ENCODE results near the gene GRIK4. TPM values are rescaled to one million over a fixed set of nuclear protein-coding genes. Genes with fewer than 3 reads are reported as not detected.

The GRIK4 gene
- total and polyA plus RNA-seq, 2 donors (not counting 1 experiment from before 2014, with no cell fraction given) = 0.12 to 0.27 TPM

DNA sequence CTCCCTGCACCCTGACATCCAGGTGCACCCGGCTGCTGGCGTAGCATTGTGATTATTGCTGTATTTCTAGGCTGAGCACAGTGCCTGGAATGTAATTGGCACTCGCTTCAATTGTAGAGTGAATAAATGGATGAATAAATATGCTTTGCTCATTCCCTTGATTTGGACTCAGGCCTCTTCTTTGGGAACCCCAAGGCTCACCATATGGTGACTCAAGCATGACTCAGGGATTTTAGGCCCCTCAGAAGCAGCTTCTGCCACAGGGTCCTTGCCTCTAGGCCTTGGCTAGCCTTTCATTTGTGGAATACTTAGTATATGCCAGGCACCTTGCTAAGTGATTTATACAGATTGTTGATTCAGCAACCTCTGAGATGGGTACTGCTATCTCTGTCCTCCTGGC lies 78.9 kb downstream of the GRIK4 start:
- CTCF ChIA-PET = no interaction called here
- no peaks in the 10 kb centered on the region for H3K9me3 Mint-ChIP-seq (ENCODE audit: insufficient read depth)

DNA sequence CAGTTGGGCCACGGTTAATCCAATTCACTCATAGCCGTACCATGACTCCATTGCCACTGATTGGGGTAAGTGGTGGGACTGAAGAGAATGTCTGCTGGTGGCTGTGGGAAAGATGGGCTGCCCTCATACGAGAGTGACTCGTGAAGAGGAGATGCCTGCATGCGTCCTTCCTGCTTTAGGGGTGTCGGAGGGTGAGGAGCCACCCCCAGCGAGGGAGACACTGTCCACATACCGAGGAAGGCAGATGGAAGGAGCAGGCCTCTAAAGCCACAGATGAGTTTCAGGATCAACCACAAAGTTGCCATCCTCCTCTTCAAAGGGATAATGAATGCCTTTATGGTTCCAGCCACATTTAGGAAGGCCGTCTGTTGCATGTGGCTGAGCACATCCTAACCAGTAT lies 83.2 kb downstream of the GRIK4 start:
- Mint-ChIP-seq H3K4me1 (no peaks in the 10 kb centered on the region), H3K27ac (no peak overlapping the region), H3K4me3 (no peak overlapping the region), H3K9me3 (ENCODE audit: insufficient read depth) (no peaks in the 10 kb centered on the region), H3K27me3 (peaks cover 35% of the 10 kb centered on the region)
- no peak overlapping the region for H3K4me3 ChIP-seq (ENCODE audit: control extremely low read depth in 1 of 5, extremely low read depth in 1 of 5, insufficient read depth in 1 of 5, low read depth in 2 of 5, low read length in 4 of 5)
- DNase-seq (no peak), ATAC-seq (ENCODE audit: low read depth) (no peak)
- H3K9me3 ChIP-seq (ENCODE audit: control extremely low read depth in 1 of 3, control insufficient read depth in 2 of 3, insufficient read depth in 1 of 3, low read length in 2 of 3) = no peaks in the 10 kb centered on the region
- CTCF ChIA-PET = no interaction called here
- H4K20me1 ChIP-seq (ENCODE audit: control insufficient read depth, insufficient read depth, low read length, poor library complexity, severe bottlenecking) = no peaks in the 10 kb centered on the region
- POLR2A ChIA-PET = no interaction called here
- intact Hi-C loops (cut with micrococcal nuclease) = no loop called here
- no peak overlapping the region for H2AFZ ChIP-seq (ENCODE audit: insufficient read depth, low read depth, low read length, poor library complexity, severe bottlenecking)
- H3K36me3 ChIP-seq (replicated peaks in 1 of 2; ENCODE audit: control extremely low read depth in 1 of 2, control insufficient read depth in 1 of 2, extremely low read depth in 1 of 2, insufficient read depth in 2 of 2, low read length in 1 of 2) = no peaks in the 10 kb centered on the region
- no peak overlapping the region for H3K9ac ChIP-seq (ENCODE audit: low read length)
- 86% methylated on average over 9 of the region's 9 CpGs for WGBS (ENCODE audit: insufficient coverage)
- no peak overlapping the region for H3K4me2 ChIP-seq (replicated peaks; ENCODE audit: low read depth, low read length, poor library complexity, severe bottlenecking)
- TF ChIP-seq, protein P1, sequence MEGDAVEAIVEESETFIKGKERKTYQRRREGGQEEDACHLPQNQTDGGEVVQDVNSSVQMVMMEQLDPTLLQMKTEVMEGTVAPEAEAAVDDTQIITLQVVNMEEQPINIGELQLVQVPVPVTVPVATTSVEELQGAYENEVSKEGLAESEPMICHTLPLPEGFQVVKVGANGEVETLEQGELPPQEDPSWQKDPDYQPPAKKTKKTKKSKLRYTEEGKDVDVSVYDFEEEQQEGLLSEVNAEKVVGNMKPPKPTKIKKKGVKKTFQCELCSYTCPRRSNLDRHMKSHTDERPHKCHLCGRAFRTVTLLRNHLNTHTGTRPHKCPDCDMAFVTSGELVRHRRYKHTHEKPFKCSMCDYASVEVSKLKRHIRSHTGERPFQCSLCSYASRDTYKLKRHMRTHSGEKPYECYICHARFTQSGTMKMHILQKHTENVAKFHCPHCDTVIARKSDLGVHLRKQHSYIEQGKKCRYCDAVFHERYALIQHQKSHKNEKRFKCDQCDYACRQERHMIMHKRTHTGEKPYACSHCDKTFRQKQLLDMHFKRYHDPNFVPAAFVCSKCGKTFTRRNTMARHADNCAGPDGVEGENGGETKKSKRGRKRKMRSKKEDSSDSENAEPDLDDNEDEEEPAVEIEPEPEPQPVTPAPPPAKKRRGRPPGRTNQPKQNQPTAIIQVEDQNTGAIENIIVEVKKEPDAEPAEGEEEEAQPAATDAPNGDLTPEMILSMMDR (IDR thresholded peaks at IDR 0.05) = no peak
- TF ChIP-seq EZH2 (IDR thresholded peaks at IDR 0.05; ENCODE audit: borderline replicate concordance, insufficient read depth, low read depth, low read length, poor library complexity, severe bottlenecking) = no peak
- H3K27me3 ChIP-seq (replicated peaks in 1 of 4; ENCODE audit: control extremely low read depth in 1 of 4, control insufficient read depth in 3 of 4, insufficient read depth in 4 of 4, low read length in 3 of 4) = peaks cover 0 to 3% (median 0%) of the 10 kb centered on the region in 4 experiments
- no peaks in the 10 kb centered on the region for H3K4me1 ChIP-seq (ENCODE audit: control insufficient read depth in 2 of 2, insufficient read depth in 2 of 2, low read length in 2 of 2)
- H3K79me2 ChIP-seq (ENCODE audit: control insufficient read depth, insufficient read depth, low read length) = no peaks in the 10 kb centered on the region
- no peak overlapping the region for H3K27ac ChIP-seq (ENCODE audit: low read length in 2 of 2)

More for the DNA sequence above, 78.9 kb downstream of the GRIK4 start:
- Histone ChIP-seq H3K9me3 (ENCODE audit: control extremely low read depth in 1 of 3, control insufficient read depth in 2 of 3, insufficient read depth in 1 of 3, low read length in 2 of 3) (no peaks in the 10 kb centered on the region), H2AFZ (ENCODE audit: insufficient read depth, low read depth, low read length, poor library complexity, severe bottlenecking) (no peak overlapping the region), H3K4me1 (ENCODE audit: control insufficient read depth in 2 of 2, insufficient read depth in 2 of 2, low read length in 2 of 2) (no peaks in the 10 kb centered on the region), H3K27me3 (replicated peaks in 1 of 4; ENCODE audit: control extremely low read depth in 1 of 4, control insufficient read depth in 3 of 4, insufficient read depth in 4 of 4, low read length in 3 of 4) (peaks cover 0 to 6% (median 0%) of the 10 kb centered on the region in 4 experiments), H3K36me3 (replicated peaks in 1 of 2; ENCODE audit: control extremely low read depth in 1 of 2, control insufficient read depth in 1 of 2, extremely low read depth in 1 of 2, insufficient read depth in 2 of 2, low read length in 1 of 2) (no peaks in the 10 kb centered on the region), H3K4me3 (ENCODE audit: control extremely low read depth in 1 of 5, extremely low read depth in 1 of 5, insufficient read depth in 1 of 5, low read depth in 2 of 5, low read length in 4 of 5) (no peak overlapping the region), H3K4me2 (replicated peaks; ENCODE audit: low read depth, low read length, poor library complexity, severe bottlenecking) (no peak overlapping the region), H3K79me2 (ENCODE audit: control insufficient read depth, insufficient read depth, low read length) (no peaks in the 10 kb centered on the region), H4K20me1 (ENCODE audit: control insufficient read depth, insufficient read depth, low read length, poor library complexity, severe bottlenecking) (no peaks in the 10 kb centered on the region), H3K9ac (ENCODE audit: low read length) (no peak overlapping the region), H3K27ac (ENCODE audit: low read length in 2 of 2) (no peak overlapping the region)
- 100% methylated on average over 3 of the region's 3 CpGs for WGBS (ENCODE audit: insufficient coverage)
- no peak for TF ChIP-seq EZH2 (IDR thresholded peaks at IDR 0.05; ENCODE audit: borderline replicate concordance, insufficient read depth, low read depth, low read length, poor library complexity, severe bottlenecking)
- TF ChIP-seq, protein P1 (IDR thresholded peaks at IDR 0.05) = no peak
- POLR2A ChIA-PET = no interaction called here
- Mint-ChIP-seq H3K4me1 (no peaks in the 10 kb centered on the region), H3K27me3 (peaks cover 42% of the 10 kb centered on the region), H3K4me3 (no peak overlapping the region), H3K27ac (no peak overlapping the region)
- ATAC-seq (ENCODE audit: low read depth) (no peak), DNase-seq (no peak)
- intact Hi-C loops (cut with micrococcal nuclease) = no loop called here
